HG03378 (cell line): ENCODE data around the gene AP1M1.
"Not testable (repeated sequence)": the region's sequence is repeated elsewhere in the genome, so short reads cannot be mapped to it uniquely, and the experiment has no call there.

Experiments
- ATAC-seq: cut with Tn5 transposase; IDR thresholded peaks from one replicate; pipeline ENCODE4 v1.9.1; 2021; ENCODE audit warnings: mild to moderate bottlenecking, moderate library complexity; ENCODE audit not compliant: unreplicated experiment

AP1M1 gene

DNA sequence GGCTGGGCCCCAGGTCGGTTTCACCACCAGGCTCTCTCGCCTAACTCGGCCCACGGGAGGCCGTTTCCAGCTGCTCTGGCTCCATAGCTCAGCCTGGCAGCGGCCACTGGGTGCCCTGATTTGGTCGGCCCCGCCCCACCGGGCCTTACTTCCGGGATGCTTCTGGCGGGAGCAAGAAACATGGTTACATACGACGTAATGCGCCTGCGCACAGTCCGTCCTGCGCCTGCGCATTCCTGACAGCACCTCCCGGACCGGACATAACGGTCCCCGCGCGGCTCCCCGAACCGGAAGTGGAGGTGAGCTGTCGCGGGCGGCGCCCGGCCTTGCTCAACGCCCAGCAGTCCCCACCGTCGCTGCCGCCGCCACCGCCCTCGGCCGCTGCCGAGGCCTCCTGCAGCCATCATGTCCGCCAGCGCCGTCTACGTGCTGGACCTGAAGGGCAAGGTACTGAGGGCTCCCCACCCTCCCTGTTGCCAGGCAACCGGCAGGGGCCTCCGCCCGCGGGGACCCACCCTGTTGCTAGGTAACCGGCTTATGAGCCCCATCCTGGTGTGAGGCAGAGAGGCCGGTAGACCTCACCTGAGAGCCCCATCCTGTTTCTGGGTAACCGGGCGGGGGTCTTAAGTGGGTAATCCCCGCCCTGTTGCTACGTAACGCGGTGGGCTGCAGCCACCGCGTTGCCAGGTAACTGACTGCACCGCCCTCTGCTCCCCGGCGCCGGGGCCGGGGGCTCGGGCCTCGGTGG is at the start of gene AP1M1:
Gene AP1M1, plus strand, starts transcription at position 290 of the 748 bp plus-strand sequence. Its CDS starts 116 bp downstream, at position 406.
- peak; percentile 77 for ATAC-seq

DNA sequence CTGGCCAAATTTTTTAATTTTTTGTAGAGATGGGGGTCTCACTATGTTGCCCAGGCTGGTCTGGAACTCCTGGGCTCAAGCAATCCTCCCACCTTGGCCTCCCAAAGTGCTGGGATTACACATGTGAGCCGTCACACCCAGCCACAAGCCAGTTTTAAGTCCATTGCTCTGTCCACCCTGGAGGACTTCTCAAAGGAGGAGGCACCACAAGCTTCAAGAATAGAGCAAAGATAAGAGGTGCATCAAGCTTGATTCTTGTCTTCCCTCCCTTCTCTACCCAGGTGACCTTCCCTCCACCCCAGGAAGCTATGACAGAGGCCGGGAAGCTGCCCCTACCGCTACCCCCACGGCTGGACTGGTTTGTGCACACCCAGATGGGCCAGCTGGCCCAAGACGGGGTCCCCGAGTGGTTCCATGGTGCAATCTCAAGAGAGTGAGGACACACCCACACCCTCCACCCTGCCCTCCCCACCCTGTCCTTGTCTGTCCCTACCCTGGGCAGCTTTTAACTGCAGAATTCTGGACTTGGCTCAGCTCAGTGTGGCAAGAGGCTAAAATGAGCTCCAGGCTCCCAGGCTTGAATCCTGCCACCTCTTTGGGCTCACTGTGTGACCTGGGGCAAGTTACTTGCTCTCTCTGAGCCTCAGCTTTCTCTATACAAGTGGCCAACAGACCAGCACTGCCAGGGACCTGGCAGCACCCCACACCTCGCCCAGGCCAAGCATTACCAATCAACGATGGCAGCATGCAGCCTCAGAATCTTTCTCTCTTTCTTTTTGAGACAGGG is 49.1 kb upstream of the AP1M1 start:
- no peak for ATAC-seq

DNA sequence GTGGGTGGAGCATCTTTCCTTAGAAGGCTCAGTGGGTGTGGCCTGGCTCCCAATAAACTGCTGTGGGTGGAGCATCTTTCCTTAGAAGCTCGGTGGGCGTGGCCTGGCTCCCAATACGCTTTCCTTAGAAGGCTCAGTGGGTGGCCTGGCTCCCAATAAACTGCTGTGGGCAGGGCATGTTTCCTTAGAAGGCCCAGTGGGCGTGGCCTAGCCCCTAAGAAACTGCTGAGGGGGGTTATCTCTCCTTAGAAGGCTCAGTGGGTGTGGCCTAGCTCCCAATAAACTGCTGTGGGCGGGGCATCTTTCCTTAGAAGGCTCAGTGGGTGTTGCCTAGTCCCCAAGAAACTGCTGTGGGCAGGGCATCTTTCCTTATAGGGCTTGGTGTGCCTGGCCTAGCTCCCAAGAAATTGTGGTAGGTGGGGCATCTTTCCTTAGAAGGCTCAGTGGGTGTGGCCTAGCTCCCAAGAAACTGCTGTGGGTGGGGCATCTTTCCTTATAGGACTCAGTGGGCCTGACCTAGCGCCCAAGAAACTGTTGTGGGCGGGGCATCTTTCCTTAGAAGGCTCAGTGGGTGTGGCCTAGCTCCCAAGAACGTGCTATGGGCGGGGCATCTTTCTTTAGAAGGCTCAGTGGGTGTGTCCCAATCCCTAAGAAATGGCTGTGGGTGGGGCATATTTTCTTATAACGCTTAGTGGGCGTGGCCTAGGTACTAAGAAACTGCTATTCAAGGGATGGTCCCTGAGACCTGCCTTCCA is 44.0 kb upstream of the AP1M1 start:
- no peak for ATAC-seq

DNA sequence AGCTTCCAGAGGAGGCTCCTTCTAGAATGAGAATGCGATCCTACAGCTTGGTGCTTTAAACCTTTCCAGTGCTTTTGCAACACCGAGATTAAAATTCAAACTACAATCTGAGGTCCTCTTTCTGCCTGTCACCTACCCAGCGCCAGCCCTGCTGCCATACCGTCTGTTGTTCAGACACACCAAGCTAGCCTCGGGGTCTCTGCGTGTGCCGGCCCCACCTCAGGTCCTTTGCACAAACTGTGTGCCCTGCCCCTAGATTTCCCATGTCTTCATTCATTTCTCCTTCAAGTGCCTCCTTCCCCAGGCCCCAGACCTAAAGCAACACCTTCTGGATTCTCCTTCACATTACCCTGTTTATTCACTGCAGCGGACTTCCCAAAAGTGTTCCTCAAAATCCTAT is 43.2 kb upstream of the AP1M1 start:
- no peak for ATAC-seq

DNA sequence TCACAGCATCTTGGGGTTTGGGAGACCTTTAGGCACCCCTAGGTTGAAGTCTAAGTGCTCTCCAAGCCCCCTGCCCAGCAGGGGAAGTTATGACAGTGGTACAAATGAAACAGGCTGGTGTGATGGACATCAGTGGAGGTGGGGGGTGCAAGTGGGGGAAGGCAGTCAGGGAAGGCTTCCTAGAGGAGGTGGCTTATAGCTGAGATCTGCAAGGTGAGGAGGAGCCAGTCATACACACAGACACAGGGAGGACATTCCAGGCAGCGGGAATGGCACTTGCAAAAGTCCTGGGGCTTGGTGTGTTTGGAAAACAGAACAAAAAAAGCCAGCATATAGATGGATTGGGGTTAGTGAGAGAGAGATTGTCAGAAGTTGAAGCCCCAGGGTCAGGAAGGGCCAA is 42.6 kb upstream of the AP1M1 start:
- no peak for ATAC-seq

DNA sequence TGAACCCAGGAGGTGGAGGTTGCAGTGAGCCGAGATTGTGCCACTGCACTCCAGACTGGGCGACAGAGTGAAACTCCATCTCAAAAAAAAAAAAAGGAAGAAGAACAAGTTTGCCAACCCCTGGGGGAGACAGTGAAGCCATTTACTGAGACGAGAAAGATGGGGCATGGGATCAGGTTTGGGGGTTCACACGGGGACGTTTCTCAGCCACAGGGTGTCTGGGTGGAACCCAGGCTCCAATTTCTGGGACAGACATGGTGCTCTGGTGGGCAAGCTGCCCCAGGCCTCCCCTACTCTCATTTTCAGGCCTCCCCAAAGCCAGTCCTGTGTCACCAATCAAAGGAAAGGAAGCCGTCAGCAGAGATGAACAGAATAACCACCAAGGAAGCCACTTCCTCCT is 40.8 kb upstream of the AP1M1 start:
- ATAC-seq, result no peak

DNA sequence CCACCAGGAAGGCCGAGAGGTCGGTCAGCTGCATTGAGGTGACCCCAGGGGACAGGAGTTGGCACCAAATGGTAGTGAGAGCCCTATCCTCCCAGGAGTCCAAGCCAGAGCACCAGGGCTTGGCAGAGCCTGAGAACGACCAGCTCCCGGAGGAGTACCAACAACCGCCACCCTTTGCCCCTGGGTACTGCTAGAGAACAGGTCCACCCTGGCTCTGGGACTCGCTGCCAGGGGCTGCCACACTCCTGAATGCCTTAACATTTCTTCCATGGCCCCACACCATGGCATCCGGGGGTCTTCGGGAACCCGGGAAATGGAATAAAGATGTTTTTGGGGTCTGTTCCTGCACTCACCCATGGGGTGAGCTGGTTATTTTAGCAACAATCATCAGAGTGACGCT is 40.1 kb upstream of the AP1M1 start:
- no peak for ATAC-seq

DNA sequence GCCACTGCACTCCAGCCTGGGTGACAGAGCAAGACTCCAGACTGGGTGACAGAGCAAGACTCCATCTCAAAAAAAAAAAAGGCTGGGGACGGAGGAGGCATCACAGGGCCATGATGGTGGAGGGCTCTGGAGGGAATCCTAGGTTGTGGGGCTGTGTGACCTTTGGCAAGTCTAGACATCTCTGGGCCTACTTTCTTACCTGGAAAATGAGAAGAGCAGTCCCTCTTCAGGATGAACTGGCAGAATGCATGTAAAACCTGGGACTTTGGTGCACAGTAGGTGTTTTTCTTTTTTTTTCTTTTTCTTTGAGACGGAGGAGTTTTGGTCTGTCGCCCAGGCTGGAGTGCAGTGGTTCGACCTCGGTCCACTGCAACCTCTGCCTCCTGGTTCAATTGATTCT is 38.1 kb upstream of the AP1M1 start:
- ATAC-seq, result no peak

DNA sequence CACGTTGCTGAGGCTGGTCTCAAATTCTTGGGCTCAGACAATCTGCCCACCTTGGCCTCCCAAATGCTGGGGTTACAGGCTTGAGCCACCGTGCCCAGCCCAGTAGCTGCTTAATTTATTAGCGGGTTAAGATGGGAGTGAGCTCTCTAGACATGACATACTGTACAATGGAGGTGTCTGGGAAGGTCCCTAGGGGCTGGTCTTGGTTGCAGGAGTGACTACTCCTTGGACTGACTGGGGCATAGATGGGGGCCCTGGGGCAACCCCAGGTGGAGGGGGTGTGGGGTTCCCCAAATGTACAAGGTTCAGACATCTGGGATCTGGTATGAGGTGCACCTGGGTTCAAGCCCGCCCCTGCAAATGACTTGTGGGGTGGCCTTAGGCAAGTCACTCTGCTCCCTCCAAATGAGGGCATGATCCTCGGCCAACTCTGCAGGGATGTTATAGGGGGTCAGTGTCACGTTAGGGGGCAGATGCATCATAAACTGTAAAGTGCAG is 37.2 kb upstream of the AP1M1 start:
- ATAC-seq, result no peak

DNA sequence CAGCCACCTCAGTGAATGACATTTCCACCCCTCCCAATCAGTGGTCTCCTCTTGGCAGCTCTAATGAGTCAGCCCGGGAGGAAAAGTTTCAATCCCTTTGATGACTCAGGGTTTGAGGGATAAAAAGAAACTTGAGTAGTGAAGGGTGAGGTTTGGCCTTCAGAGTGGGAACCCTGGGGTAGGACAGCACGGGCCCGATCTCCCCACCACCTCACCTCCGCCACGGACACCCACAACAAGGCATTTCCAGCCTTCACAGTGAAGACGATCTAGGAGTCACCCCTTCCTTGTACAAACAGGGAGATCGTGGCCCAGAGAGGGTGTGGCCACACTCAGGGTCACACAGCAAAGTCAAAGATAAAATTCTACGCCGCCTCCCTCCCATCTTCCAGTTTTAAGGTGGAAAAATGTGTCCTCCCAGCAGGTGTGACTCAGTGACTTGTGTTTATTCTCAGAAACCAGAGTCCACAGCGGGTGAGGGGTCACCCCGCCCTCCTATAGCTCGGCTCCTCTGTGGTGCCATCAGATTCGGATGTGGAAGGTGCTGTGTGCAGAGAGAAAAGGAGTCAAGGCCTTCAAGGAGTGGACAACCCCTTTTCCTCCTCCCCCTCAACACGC is 36.7 kb upstream of the AP1M1 start:
- no peak for ATAC-seq

DNA sequence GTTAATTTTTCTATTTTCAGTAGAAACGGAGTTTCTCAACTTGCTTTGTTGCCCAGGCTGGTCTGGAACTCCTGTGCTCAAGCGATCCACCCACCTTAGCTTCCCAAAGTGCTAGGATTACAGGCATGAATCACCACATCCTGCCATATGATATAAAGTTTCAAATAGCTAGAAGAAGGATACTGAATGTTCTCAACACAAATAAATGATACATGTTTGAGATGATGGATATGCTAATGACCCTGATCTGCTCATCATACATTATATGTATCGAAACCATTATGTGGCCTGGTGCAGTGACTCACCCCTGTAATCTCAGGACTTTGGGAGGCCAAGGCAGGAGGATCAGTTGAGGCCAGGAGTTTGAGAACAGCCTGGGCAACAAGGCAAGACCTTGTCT is 35.9 kb upstream of the AP1M1 start:
- ATAC-seq, result no peak

DNA sequence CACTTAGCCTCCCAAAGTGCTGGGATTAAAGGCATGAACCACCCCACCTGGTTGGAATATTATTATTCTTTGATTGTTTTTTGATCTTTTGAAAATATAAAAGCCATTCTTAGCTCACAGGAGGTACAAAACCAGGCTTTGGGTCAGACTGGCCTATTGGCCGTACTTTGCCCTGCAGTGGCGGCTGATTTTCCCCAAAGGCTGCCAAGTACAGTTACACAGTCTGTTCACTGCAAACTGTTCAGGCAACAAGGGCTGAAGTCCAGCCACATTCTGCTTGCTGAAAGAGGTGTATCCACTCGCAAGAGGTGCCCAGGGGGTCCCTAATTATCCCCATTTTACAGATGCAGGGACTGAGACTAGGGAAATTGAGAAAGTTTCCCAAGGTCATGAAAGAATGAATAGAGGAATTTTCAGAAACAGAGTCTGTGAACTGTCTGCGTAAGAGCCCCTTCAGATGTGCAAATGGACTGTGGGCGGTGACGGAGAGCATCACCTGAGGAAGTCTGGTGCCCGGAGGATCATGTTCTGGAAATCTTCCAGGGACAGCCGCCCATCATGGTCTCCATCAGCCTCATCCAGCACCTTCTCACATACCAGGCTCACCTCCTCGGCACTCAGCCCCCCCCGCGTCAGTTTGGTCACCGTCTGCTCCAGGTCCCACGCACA is 33.4 kb upstream of the AP1M1 start:
- no peak for ATAC-seq

DNA sequence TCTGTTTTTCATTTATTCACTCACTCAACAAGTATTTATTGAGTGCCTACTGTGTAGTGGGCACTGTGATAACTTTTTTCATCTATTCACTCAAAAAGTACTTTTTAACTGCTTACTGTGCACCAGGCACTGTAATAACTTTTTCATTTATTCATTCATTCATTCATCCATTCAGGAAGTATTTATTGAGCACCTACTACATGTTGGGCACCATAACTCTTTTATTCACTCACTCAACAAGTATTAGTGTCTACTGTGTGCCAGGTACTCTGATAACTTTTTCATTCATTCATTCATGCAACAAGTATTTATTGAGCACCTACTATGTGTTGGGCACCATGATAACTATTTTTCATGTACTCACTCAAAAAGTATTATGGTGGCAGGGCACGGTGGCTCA is 31.3 kb upstream of the AP1M1 start:
- no peak for ATAC-seq

DNA sequence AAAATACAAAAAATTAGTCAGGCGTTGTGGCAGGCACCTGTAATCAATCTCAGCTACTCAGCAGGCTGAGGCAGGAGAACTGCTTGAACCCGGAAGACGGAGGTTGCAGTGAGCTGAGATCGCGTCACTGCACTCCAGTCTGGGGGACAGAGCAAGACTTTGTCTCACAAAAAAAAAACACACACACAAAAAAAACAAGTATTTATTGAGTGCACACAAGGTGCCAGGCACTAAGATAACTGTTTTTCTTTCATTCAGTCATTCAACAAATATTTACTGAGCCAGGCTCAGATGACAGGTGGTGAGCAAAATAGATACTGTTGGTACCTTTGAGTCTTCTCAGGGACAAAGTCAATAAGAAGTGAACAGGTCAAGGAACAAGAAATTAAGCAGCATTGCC is 30.7 kb upstream of the AP1M1 start:
- ATAC-seq, result no peak

DNA sequence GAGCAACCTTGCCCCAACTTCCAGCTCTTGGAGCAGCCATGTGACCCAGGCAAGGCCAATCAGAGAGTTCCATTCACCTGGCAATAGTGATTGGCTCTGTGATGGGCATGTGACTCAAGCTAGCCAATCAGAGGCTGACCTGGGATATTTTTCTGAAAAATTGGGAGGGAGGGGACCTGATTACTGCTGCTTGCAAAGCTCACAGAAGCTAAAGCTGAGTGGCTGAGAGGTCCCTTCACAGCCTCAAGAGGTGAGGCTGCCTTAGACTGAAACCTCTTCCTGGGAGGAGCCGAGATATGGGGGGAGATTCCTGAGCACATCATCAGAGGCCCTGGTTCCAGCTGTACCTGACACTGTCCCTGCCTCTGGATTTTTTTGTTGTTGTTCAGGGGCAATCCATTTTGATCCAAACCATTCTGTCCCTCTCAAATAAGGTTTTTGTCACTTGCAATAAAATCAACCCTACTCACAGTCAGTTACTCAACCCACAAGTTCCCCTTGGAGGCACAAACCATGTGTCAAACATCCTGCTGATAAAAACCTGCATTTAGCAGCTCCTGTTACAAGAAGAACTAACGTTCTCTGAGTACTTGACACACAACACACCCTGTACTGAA is 29.1 kb upstream of the AP1M1 start:
- no peak for ATAC-seq

DNA sequence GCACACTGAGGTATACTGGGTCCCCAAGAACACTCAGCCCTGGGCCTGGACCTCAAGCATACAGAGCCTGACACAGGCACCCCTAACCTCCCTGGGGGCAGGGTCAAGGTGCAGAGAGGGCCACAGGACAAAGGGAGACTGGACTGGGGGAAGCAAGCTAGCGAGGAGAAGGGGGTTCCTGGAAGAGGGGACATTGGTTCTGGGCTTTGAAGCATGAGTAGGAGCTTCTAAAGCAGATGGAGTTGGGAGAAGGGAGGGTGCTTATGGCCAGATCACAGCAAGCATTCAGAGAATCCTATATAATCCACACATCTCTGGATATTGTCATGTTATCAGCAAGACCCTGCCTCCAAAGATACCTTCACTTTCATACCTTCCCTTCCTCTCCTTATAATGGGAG is 27.6 kb upstream of the AP1M1 start:
- no peak for ATAC-seq

DNA sequence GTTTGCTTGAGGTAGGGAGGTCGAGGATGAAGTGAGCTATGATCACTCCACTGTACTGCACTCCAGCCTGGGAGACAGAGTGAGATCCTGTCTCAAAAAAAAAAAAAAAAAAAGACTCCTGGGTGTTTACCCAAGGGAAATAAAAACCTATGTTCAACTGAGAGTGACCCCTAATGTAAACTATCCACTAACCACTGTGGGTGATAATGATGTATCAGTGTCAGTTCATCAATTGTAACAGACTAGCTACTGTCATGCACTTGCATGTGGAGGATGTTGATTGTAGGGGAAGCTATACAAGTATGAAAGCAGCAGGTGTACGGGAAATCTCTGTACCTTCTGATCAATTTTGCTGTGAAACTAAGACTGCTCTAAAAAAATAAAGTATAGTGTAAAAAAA is 21.8 kb upstream of the AP1M1 start:
- ATAC-seq, result no peak

DNA sequence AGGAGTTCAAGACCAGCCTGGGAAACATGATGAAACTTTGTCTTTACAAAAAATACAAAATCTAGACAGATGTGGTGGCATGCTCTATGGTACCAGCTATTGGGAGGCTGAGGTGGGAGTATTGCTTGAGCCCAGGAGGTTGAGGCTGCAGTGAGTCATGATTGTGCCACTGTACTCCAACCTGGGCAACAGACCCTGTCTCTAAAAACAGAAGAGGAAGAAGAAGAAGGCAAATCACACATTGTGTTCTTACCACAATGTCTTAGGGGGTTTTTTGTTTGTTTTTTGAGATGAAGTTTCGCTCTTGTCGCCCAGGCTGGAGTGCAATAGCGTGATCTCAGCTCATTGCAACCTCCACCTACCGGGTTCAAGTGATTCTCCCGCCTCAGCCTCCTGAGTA is 18.8 kb upstream of the AP1M1 start:
- not testable (repeated sequence) for ATAC-seq

DNA sequence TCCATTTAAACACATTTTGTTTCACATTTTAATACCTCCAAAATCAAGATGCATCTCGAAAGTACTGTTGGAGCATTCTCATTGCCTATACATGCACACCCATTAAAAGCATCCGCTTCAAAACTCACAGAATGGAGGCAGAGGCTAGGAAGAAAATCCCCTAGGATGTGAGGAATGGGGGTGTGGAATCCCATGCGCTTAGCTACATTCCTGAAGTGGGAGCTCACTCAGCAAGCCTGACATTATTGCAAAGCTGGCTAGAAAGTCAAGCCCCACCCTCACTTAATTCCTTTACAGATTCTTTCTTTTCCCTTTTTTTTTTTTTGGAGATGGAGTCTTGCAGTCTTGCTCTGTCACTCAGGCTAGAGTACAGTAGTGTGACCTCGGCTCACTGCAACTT is 17.1 kb upstream of the AP1M1 start:
- no peak for ATAC-seq

DNA sequence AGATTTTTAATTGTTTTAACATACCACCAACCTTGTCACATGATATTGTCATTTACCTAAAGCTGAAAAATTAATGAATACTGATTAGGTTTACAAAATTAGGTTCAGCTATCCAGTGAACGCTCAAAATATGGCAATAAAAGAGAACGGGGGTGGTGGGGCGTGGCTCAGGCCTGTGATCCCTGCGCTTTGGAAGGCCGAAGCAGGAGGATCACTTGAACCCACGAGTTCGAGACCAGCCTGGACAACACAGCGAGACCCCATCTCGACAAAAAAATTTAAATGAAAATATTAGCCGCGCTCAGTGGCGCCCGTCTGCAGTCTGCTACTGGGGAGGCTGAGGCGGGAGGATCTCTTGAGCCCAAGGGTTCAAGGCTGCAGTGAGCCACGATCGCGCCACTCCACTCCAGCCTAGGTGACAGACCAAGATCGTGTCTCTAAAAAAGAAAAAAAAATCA is 13.0 kb upstream of the AP1M1 start:
- ATAC-seq, result no peak
